H1 (cell line): ENCODE results near the gene GYPC. TPM values are rescaled to one million over a fixed set of nuclear protein-coding genes. Genes with fewer than 3 reads are reported as not detected.

Source experiments
- BCL11A ChIP-seq, 2 experiments: IDR thresholded peaks; one replicate each; pipeline ENCODE4 v1.6.1; 2011; ENCODE audit warnings: low read depth in 2 of 2, low read length in 2 of 2, mild to moderate bottlenecking in 2 of 2
- CBX5 ChIP-seq: fragments of 300-800, 300-1000 bp; sonication (generic); IDR thresholded peaks from 2 replicates; pipeline ENCODE4 v1.7.1; 2016; ENCODE audit warnings: antibody characterized with exemption, low read length, low read depth
- CREB1 ChIP-seq: IDR thresholded peaks from 2 replicates; pipeline ENCODE4 v1.6.1; 2012; ENCODE audit warnings: inconsistent platforms
- EP300 ChIP-seq, 2 experiments: IDR thresholded peaks; 1 replicate in 1 of 2; 2 replicates in 1 of 2; pipeline ENCODE4 v1.6.1; 2011 to 2012; ENCODE audit warnings: low read depth in 2 of 2, low read length in 2 of 2, mild to moderate bottlenecking in 2 of 2, borderline replicate concordance in 1 of 2, inconsistent platforms in 1 of 2, moderate library complexity in 1 of 2
- EZH2 ChIP-seq: fragments of 200-600 bp; sonication (generic); IDR thresholded peaks from 2 replicates; pipeline ENCODE4 v1.7.1; 2012; ENCODE audit warnings: low read depth, mild to moderate bottlenecking, moderate library complexity, low read length, inconsistent platforms; ENCODE audit not compliant: severe bottlenecking
- KDM4A ChIP-seq: IDR thresholded peaks from one replicate; pipeline ENCODE4 v1.7.1; 2012; ENCODE audit warnings: low read depth, mild to moderate bottlenecking, moderate library complexity, low read length, inconsistent platforms; ENCODE audit not compliant: severe bottlenecking
- KDM5A ChIP-seq: fragments of 200-600 bp; IDR thresholded peaks from 2 replicates; pipeline ENCODE4 v1.7.1; 2012; ENCODE audit warnings: mild to moderate bottlenecking, low read length, inconsistent platforms, mixed read lengths
- NRF1 ChIP-seq: IDR thresholded peaks from 2 replicates; pipeline ENCODE4 v1.6.1; 2011; ENCODE audit warnings: mild to moderate bottlenecking, low read depth, low read length, improper control_type of control experiment
- PHF8 ChIP-seq: fragments of 200-600 bp; sonication (generic); conservative IDR thresholded peaks from 2 replicates; pipeline ENCODE4 v1.7.1; 2012; ENCODE audit warnings: low read depth, mild to moderate bottlenecking, inconsistent platforms, low read length, moderate library complexity
- POLR2A ChIP-seq, 2 experiments: IDR thresholded peaks; 1 replicate in 1 of 2; 2 replicates in 1 of 2; pipeline ENCODE4 v1.6.1; 2011; ENCODE audit warnings: low read depth in 2 of 2, low read length in 2 of 2, mild to moderate bottlenecking in 2 of 2; ENCODE audit errors: control extremely low read depth in 1 of 2
- RBBP5 ChIP-seq: IDR thresholded peaks from 2 replicates; pipeline ENCODE4 v1.7.1; 2012; ENCODE audit warnings: low read depth, mild to moderate bottlenecking, inconsistent platforms, low read length, moderate library complexity, borderline replicate concordance
- RFX5 ChIP-seq: IDR thresholded peaks from 2 replicates; pipeline ENCODE4 v1.6.1; 2011; ENCODE audit warnings: low read depth, low read length, improper control_type of control experiment, borderline replicate concordance
- SIN3A ChIP-seq, 2 experiments: IDR thresholded peaks in 1 of 2; conservative IDR thresholded peaks in 1 of 2; 2 replicates each; pipeline ENCODE4 v1.6.1; 2011 to 2012; ENCODE audit warnings: low read length in 2 of 2, improper control_type of control experiment in 1 of 2, low read depth in 1 of 2, mild to moderate bottlenecking in 1 of 2
- SIX5 ChIP-seq: IDR thresholded peaks from 2 replicates; pipeline ENCODE4 v1.6.1; 2011; ENCODE audit warnings: mild to moderate bottlenecking, low read depth, low read length
- SP1 ChIP-seq: IDR thresholded peaks from 2 replicates; pipeline ENCODE4 v1.6.1; 2011; ENCODE audit warnings: low read depth, low read length
- SRF ChIP-seq: IDR thresholded peaks from 2 replicates; pipeline ENCODE4 v1.6.1; 2011; ENCODE audit warnings: mild to moderate bottlenecking, low read depth, low read length, moderate library complexity
- SUZ12 ChIP-seq: fragments of 200-600 bp; sonication (generic); IDR thresholded peaks from 2 replicates; pipeline ENCODE4 v1.6.1; 2012; ENCODE audit warnings: mild to moderate bottlenecking, inconsistent platforms, low read length, moderate library complexity, mixed read lengths
- TBP ChIP-seq: IDR thresholded peaks from 2 replicates; pipeline ENCODE4 v1.6.1; 2011; ENCODE audit warnings: low read depth, low read length, improper control_type of control experiment
- TCF12 ChIP-seq: IDR thresholded peaks from 2 replicates; pipeline ENCODE4 v1.6.1; 2011; ENCODE audit warnings: low read depth, mild to moderate bottlenecking, low read length
- ZNF274 ChIP-seq: IDR thresholded peaks from 2 replicates; pipeline ENCODE4 v1.7.0; 2012; ENCODE audit warnings: low read length, borderline replicate concordance; ENCODE audit errors: extremely low read depth
- polyA plus RNA-seq, 7 experiments: library from polyadenylated mRNA; depleted of rRNA in 3 of 7; stranded (reverse) in 5 of 7; unstranded in 2 of 7; fragments of >200 nt in 5 of 7; fragments of 200-250 nt in 2 of 7; gene quantifications; 1 replicate in 5 of 7; 2 replicates in 1 of 7; 4 replicates in 1 of 7; pipeline versions ENCODE4 v1.2.1 to v1.2.3, GENCODE V29; 2011 to 2013; ENCODE audit warnings: missing spikeins in 2 of 7, mixed read lengths in 2 of 7
- total RNA-seq: library from RNA; stranded (reverse); fragmentation: NEBNext Ultra II Directional; extraction: Animal tissue kit (Norgen Biotek cat#: 25700); gene quantifications from 2 replicates; pipeline ENCODE4 v1.2.1, GENCODE V29; 2021
- TF ChIP-seq, protein P1 (sequence below): IDR thresholded peaks from 2 replicates; pipeline ENCODE4 v1.6.1; 2012; ENCODE audit warnings: inconsistent platforms
- TF ChIP-seq, protein P2 (sequence below): IDR thresholded peaks from 2 replicates; pipeline ENCODE4 v1.6.1; 2011; ENCODE audit warnings: low read depth, mild to moderate bottlenecking, low read length; ENCODE audit not compliant: insufficient read depth

GYPC gene
- total and polyA plus RNA-seq, 2 of the 8 experiments (the other 6 are each of a cell fraction or from before 2014, with no cell fraction given), result 26.8 to 53.6 TPM

DNA sequence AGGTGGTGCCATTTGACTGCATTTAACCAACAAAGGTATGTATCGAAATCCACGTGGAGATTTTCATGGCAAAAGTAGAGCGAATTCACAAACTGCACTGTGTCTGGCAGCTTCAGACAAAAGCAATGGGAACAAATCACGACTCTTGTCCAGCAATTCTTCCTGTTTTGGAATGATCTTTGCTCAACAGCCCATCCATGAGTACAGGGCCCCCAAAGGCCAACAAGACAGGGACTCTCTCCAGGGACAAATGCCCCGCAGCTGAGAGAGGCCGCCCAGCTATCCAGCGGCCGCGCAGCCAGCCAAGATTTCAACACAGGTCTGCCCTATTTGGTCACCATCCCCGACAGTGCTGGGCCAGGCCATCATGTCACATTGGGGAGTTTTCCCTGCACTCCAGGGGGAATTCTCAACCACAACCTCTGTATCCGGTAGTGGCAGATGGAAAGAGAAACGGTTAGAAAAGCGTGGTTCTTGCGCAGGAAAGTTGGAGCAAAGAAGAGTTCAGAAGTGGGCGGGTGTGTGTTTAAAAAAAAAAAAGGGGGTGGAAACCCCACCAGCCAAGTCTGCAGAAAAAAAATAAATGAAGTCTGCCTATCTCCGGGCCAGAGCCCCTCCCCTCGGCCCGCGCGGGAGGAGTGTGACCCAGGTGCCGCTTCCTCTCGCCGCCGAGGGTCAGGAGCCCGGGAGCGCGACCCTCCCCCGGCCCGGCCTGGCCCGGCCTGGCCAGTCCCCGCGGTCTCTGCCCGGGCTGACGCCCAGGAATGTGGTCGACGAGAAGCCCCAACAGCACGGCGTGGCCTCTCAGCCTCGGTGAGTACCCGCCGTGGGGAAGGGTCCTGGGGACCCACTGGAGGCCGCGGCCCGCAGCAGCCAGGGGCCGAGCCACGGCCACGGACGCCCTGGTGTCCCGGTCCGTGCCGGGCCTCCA is at the start of gene GYPC (continued):
- TF ChIP-seq RFX5 (no peak), KDM4A (peak; percentile 85), SRF (no peak), EZH2 (no peak), ZNF274 (no peak), POLR2A (IDR thresholded peaks at IDR 0.05; ENCODE audit: control extremely low read depth in 1 of 2, low read depth in 2 of 2, low read length in 2 of 2) (peak in 1 of 2 experiments; percentile 61; a peak in 1 of 3 replicates), EP300 (IDR thresholded peaks at IDR 0.05; ENCODE audit: borderline replicate concordance in 1 of 2, low read depth in 2 of 2, low read length in 2 of 2) (no peak), TCF12 (no peak), CREB1 (no peak), PHF8 (peak; percentile 43; the same call in 1 of the 2 replicates), SUZ12 (0 out of 2 replicates have a peak, but pooled peaks have one; percentile 33), CBX5 (no peak), BCL11A (IDR thresholded peaks at IDR 0.05; ENCODE audit: low read depth in 2 of 2, low read length in 2 of 2) (no peak), RBBP5 (peak; percentile 30; the same call in 1 of the 2 replicates), SIN3A (conservative IDR thresholded peaks at IDR 0.05 in 1 of 2, IDR thresholded peaks at IDR 0.05 in 1 of 2; ENCODE audit: low read depth in 1 of 2, low read length in 2 of 2) (0 out of 4 replicates have a peak, but pooled peaks of 1 of the 2 experiments have one; percentile 4), TBP (0 out of 2 replicates have a peak, but pooled peaks have one; percentile 11), SIX5 (no peak), SP1 (no peak), NRF1 (no peak), KDM5A (no peak)
- TF ChIP-seq, protein P1, sequence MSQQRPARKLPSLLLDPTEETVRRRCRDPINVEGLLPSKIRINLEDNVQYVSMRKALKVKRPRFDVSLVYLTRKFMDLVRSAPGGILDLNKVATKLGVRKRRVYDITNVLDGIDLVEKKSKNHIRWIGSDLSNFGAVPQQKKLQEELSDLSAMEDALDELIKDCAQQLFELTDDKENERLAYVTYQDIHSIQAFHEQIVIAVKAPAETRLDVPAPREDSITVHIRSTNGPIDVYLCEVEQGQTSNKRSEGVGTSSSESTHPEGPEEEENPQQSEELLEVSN, result peak; percentile 9; the same call in 1 of the 2 replicates
- TF ChIP-seq, protein P2, sequence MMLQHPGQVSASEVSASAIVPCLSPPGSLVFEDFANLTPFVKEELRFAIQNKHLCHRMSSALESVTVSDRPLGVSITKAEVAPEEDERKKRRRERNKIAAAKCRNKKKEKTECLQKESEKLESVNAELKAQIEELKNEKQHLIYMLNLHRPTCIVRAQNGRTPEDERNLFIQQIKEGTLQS, result no peak
